ENCODE measurements around the gene MDC1. TPM values are rescaled to one million over a fixed set of nuclear protein-coding genes. Genes with fewer than 3 reads are reported as not detected.
A peak's percentile ranks its signal among the peaks of the same experiment; 100 is the strongest.

MDC1 gene
- total RNA-seq, 1 donor from 2014 or later = 25.2 TPM

- no peak for DNase-seq (ENCODE audit: low read depth)
Measured at GRCh38 chr6:30726506-30727413, 9.7 kb upstream of the MDC1 start.

GRCh38 chr6:30725713-30726505 lies 8.8 kb upstream of the MDC1 start:
- Histone ChIP-seq H3K9me3 (ENCODE audit: insufficient read depth, low read depth, low read length) (no peaks in the 10 kb centered on the region), H3K36me3 (ENCODE audit: insufficient read depth, low read length) (peaks cover 39% of the 10 kb centered on the region), H3K27me3 (ENCODE audit: insufficient read depth, low read length) (no peaks in the 10 kb centered on the region), H3K79me2 (ENCODE audit: insufficient read depth, low read length) (peaks cover 44% of the 10 kb centered on the region), H3K9ac (ENCODE audit: low read length) (peak overlapping the region; percentile 2), H3K4me3 (ENCODE audit: insufficient read depth, low read depth, low read length) (no peak overlapping the region), H2AFZ (ENCODE audit: low read depth, low read length) (no peak overlapping the region), H3K4me1 (ENCODE audit: insufficient read depth, low read length) (peaks cover 34% of the 10 kb centered on the region), H4K20me1 (ENCODE audit: insufficient read depth, low read length) (peaks cover 65% of the 10 kb centered on the region), H3K27ac (ENCODE audit: low read depth, low read length) (peak overlapping the region; percentile 20), H3K4me2 (ENCODE audit: low read length) (peak overlapping the region; percentile 4)
- Mint-ChIP-seq H3K4me1 (ENCODE audit: low read depth, unreplicated experiment) (peaks cover 25% of the 10 kb centered on the region), H3K9me3 (ENCODE audit: unreplicated experiment) (no peaks in the 10 kb centered on the region), H3K4me3 (ENCODE audit: unreplicated experiment) (peak overlapping the region; percentile 34), H3K27me3 (ENCODE audit: low read depth, unreplicated experiment) (no peaks in the 10 kb centered on the region), H3K27ac (ENCODE audit: unreplicated experiment) (peak overlapping the region; percentile 83), H3K36me3 (ENCODE audit: low read depth, unreplicated experiment) (peaks cover 23% of the 10 kb centered on the region)
- FAIRE-seq = no peak
- DNase-seq (ENCODE audit: low read depth) = peak; percentile 62
- TF ChIP-seq CTCF (IDR thresholded peaks at IDR 0.05; ENCODE audit: insufficient read depth, low read depth, low read length) (no peak), EZH2 (IDR thresholded peaks at IDR 0.05; ENCODE audit: insufficient read depth, low read length) (no peak)

More at GRCh38 chr6:30726506-30727413, 9.7 kb upstream of the MDC1 start:
- Mint-ChIP-seq H3K4me3 (ENCODE audit: unreplicated experiment) (no peak overlapping the region), H3K4me1 (ENCODE audit: low read depth, unreplicated experiment) (peaks cover 25% of the 10 kb centered on the region), H3K36me3 (ENCODE audit: low read depth, unreplicated experiment) (peaks cover 23% of the 10 kb centered on the region), H3K27me3 (ENCODE audit: low read depth, unreplicated experiment) (no peaks in the 10 kb centered on the region), H3K27ac (ENCODE audit: unreplicated experiment) (peak overlapping the region; percentile 47), H3K9me3 (ENCODE audit: unreplicated experiment) (no peaks in the 10 kb centered on the region)
- Histone ChIP-seq H3K79me2 (ENCODE audit: insufficient read depth, low read length) (peaks cover 37% of the 10 kb centered on the region), H3K4me2 (ENCODE audit: low read length) (no peak overlapping the region), H2AFZ (ENCODE audit: low read depth, low read length) (no peak overlapping the region), H3K27me3 (ENCODE audit: insufficient read depth, low read length) (no peaks in the 10 kb centered on the region), H3K9me3 (ENCODE audit: insufficient read depth, low read depth, low read length) (no peaks in the 10 kb centered on the region), H3K4me1 (ENCODE audit: insufficient read depth, low read length) (peaks cover 34% of the 10 kb centered on the region), H3K4me3 (ENCODE audit: insufficient read depth, low read depth, low read length) (no peak overlapping the region), H3K27ac (ENCODE audit: low read depth, low read length) (no peak overlapping the region), H3K36me3 (ENCODE audit: insufficient read depth, low read length) (peaks cover 36% of the 10 kb centered on the region), H3K9ac (ENCODE audit: low read length) (no peak overlapping the region), H4K20me1 (ENCODE audit: insufficient read depth, low read length) (peaks cover 61% of the 10 kb centered on the region)
- FAIRE-seq = no peak
- TF ChIP-seq EZH2 (IDR thresholded peaks at IDR 0.05; ENCODE audit: insufficient read depth, low read length) = no peak
- TF ChIP-seq CTCF (IDR thresholded peaks at IDR 0.05; ENCODE audit: insufficient read depth, low read depth, low read length) = no peak

Data from astrocyte (in vitro differentiated cells and primary cell).